GM18520 (cell line): ENCODE results near the gene PADI2.

ENCODE experiments used
- ATAC-seq: cut with Tn5 transposase; IDR thresholded peaks from one replicate; pipeline ENCODE4 v1.9.1; 2021; ENCODE audit not compliant: unreplicated experiment

Gene PADI2

DNA sequence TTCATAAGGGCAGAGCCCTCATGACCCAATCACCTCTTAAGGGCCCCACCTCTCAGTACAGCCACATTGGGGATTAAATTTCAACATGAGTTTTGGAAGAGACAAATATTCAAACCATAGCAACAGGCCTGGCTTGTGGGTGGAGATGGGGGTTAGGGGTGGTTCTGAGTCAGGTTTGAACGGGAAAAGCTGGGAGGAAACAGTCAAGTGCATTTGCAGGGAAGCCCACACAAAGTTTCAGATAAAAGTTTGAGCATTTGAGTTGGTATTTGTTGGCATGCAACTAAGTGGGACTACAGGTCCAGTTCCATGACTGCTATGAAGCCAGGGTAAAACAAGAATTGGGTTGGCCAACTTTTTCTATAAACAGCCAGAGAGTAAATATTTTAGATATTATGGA lies 21.0 kb upstream of the PADI2 start:
- ATAC-seq, result no peak

DNA sequence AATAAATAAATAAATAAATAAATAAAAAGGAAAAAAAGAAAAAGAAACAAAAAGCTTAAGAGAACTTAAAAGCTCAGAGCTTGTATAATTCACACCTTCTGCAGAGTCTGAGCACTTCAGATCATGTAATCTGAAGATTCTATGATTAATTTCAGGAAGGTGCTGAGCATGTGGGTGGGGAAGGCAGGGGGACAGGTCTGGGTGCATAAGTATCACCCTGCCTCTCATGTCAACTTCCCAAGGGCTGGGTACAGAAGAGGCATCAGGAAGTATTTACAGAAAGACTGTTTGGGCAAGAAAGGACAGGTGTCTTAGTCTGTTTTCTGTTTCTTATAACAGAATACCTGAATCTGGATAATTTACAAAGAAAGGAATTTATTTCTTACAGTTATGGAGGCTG lies 20.4 kb upstream of the PADI2 start:
- ATAC-seq, result no peak

DNA sequence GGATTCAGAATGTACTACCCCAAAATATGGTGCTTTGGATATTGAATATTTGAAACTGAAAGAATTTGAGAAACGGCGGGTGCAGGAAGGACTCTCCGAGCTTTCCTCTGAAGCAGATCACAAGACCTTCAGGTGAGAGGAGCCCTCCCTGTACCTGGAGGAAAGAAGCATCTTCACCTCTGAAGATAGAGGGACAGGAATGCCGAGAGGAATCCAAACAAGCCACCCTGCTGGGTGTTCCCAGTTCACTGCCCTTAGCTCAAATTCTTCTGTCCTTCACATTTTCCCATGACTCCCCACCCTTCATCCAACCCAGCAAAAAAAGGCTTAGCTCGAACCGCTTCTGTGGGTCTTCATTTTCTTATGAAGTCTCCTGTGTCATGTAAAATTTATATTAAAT lies 18.2 kb upstream of the PADI2 start:
- no peak for ATAC-seq

DNA sequence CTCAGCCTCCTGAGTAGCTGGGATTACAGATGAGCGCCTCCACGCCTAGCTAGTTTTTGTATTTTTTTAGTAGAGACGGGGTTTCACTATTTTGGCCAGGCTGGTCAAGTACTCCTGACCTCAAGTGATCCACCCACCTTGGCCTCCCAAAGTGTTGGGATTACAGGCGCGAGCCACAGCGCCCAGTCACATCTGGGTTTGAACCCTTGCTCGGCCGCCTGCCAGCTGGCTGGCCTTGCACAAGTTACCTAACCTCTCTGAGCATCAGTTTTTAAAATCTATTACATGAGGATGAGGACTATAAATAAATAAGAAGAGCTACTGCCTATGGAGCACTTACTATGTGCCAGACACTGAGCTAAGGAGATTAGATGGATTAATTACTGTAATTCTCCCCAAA lies 17.7 kb upstream of the PADI2 start:
- ATAC-seq, result no peak

DNA sequence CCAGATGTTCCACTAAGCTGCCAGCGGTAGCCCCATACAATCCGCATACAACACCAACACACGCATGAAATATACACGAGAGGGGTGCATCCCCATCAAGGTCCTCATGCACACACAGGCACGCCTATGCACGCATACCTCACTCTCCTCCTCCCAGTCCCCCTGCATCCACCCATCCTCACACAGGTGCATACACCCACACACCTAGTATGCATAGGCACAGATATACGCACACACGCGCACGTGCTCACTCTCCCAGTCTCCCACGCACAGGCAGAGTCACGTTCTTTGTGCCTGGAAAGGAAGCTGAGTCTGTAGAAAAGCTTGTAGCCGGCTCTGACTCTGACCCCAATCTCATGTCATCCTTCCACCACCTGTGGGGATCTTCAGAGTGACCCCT lies 16.9 kb upstream of the PADI2 start:
- ATAC-seq, result no peak

DNA sequence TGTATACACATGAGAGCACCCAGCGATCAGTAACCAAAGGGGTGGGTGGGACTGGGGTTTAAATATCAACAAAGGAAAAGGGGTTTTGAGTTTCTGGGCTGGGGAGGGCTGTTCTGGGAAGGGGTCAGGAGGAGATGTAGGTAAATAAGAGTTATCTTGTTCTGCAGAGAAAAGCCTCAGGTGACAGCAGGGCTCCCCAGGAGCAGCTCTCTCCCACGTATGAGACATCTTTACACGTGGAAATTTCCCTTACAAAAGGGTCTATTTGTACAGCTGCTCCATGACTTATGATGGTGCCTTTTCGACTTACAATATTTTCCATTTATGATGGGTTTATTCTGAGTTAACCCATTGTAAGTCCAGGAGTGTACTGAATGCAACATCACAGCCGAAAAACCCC lies 16.3 kb upstream of the PADI2 start:
- ATAC-seq, result no peak

DNA sequence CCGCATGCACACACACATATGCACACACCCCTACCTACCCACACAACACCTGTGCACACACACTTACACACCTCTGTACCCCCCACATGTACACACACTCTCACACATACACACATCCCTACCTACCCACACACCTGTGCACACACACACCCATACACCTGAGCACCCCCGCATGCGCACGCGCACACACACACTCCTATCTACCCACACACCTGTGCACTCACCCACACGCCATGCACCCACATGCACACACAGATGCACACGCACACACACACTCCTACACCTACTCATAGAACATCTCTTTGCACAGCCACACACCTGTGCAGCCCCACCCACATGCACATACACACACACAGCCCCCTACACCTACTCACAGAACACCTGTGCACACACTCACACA lies 15.5 kb upstream of the PADI2 start:
- no peak for ATAC-seq

DNA sequence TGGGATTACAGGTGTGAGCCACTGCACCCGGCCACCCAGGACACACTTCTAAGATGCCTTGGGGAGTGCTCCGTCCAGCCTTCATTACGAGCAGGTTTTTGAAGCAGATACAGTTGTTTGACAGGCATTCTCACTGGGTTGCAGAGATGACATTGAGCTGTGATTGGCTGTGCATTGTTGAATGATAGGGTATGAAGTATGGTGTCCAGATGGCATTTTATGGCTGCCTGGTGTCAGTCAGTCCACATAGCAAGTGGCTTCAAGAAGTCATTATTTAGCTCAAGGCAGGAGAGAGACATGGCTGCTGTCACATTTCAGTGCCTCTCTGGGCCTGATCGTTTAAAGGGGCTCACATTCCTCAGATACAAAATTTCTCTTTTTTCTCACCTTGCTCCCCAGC lies 14.8 kb upstream of the PADI2 start:
- ATAC-seq, result no peak

DNA sequence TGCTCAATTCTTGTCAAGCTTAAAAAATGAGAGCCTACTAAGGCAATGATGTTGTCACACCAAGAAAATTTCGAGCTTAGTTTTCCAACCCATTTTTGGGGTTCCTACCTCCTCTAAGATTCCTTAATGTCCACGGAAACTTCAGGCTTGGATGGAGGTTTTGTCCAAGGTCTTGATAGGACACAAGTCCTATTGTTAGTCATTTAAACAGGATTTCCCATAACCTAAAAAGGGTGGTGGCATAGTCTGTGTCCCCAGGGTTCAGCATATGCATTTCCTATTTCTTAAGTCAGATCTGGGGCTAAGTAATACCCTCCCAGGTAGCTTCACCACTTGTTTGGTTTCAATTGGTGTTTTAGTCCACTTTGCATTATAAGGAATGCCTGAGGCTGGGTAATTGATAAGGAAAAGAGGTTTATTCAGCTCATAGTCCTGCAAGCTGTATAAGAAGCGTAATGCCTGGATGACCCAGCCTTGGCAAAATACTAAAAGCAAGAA lies 10.9 kb upstream of the PADI2 start:
- no peak for ATAC-seq

DNA sequence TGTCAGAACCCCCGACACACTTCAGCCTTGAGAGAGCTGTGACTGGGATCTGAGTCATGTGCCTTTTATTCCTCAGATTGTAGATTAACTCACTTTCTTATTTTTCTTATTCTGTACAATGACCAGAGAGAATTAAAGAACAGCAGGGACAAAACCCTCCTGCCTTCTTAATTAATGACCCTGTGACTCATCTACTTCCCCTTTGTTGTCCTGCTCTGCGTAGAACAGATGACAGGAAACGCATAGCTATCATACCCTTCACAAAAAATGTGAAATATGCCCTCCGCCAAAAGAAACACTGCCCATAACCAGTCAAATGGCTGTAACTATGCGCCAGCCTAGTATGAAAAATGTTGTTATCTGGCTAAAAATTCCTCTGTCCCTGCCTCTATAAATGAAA lies 9.1 kb upstream of the PADI2 start:
- ATAC-seq, result no peak

DNA sequence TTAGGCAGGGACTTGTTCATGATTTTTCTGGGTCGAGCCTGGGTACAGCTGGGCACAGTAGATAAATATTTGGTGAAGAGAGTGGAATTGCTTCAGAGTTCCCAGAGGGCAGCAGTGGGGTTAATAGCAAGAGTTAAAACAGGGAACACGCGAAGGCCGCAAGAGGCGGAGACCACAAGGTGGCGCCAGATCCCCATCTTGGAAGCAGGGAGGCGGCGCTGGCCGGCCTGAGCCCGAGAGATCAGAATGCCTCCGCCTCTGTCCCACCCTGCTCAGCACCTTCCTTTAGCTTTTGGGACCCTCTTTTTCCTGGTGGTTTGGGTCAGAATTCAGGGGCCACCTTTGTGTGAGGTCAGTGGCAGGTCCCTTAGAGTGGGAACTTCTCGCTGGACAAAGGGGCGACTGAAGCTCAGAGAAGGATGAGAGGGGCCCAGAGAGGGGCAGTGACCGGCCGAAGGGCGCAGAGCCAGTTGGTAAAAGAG lies 6.5 kb upstream of the PADI2 start:
- no peak for ATAC-seq

DNA sequence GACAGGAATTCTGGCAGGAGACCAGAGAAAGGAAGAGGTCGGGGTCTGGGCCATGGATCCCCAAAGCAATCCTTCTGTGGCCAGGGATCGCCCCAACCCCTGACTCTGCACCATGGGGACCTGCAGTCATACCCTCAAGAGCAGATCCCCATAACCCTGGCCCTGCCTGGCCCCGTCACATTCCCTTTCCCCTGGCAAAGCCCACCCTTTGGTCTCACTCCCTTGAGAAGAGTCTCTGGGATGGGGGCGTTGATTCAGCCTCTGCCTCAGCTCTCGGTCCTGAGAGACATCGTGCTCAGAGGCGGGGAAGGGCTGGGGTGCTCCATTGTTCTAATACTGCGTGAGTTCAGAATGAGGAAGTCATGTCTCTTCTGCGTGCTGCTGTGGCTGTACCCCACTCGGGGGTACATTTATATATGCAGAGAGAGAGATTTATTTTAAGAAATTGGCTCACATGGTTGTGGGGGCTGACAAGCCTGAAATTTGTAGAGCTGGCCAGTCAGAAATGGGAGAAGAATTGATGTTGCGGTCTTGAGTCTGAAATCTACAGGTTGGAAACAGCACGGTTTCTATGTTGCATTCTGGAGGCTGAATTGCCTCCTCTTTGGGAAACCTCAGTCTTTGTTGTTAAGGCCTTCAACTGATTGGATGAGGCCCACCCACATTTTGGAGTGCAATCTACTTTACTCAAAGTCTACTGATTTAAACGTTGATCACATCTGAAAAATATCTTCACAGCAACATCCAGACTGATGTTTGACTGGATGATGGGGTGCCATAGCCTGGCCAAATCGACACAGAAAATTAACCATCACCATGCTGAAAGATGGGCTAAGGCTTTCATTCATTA lies 4.2 kb upstream of the PADI2 start:
- no peak for ATAC-seq

DNA sequence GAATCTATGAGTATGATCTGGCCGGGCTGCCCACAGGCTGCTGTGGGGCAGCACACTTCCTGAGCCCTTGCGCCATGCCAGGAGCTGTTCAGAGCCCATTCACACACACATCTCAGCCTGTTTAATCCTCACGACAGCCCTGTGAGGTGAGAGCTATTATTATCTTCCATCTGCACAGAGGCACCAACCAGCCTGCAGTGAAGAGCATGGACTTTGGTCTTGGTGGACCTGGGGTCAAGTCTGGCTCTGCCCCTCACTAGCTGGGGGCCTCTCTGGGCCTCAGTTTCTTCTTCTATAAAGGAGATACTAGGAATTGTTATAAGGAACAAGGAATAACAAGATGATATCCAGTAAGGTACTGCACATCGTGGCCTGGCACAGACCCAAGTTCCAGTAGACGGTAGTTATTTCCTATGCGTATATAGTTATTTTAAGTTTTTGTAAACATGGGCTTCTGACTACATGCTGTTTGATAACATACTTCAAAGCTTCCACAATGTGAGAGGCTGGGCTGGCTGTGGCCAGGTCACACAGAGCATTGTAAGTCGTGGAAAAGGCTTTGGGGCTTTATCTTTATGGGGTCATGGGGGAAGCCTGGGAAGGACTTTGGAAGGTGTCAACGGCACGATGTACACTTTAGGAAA lies 3.4 kb upstream of the PADI2 start:
- ATAC-seq, result no peak

DNA sequence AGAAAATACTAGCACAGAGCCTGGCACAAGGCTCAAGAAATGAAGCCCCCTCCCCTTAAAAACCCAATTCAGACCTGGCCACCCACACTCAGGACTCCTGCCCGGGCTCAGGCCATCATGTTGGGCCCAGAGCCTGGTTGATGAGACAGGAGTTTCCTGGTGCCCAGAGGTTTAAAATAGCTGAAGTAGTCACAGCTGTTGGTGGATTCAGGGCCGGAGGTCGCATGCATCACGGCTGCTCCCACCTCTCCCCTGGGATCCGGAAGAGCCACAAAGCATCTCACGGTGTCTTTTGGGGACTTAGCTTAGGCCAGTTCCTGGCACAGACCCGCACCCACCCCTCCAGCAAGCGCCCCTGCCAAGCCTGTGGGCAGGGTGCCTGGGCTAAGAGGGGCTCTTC lies 2.6 kb upstream of the PADI2 start:
- ATAC-seq, result no peak

DNA sequence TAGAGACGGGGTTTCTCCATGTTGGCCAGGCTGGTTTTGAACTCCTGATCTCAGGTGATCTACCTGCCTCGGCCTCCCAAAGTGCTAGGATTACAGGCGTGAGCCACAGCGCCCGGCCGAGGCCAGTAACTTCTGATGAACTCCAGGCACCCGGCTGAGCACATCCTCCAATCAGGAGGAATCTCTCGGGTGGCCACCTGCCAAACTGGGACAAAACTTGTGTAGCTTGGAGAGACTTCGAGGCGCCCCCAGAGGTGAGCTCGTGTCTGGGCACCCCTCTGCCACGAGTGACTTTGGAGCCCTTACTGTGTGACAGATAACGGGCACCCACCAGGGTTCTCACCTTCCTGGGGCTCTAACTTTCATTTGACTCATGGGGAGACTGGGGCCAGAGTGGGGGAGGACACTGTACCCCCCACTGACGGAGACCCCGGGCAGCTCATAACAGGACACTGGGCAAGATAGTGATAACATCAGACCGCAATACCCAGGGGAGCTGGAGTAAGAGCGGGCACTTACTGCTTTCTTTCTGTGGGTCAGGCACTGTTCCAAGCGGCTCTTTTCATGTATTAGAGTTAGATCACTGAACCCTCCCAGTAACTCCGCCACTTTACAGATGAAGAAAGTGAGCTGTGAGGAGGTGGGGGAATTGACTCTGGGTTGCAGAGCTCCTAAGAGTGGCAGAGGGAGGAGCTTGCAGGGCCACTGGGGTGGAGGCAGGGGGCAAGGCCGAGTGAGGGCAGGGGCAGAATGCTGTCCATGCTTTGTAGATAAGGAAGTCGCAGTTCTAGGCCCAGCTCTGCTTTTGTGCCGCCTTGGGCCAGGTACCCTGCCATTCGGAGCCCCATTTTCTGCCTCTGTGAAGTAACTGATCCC lies 1.9 kb upstream of the PADI2 start:
- ATAC-seq, result no peak

DNA sequence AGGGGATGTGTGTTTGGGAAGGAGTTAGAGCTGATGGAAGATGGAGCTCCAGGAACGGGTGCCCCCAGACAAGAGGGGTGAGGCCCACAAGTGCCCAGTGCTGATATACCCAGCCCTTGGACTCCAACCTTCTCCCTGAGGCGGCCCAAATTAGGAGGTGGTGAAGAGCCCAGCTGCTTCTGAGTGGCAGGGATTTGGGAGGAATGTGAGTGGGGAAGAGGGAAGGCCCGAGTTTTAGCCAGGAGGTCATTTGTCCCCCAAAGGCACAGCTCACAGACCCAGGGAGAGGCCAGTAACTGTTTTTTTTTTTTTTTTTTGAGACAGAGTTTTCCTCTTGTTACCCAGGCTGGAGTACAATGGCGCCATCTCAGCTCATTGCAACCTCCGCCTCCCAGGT lies 1.2 kb upstream of the PADI2 start:
- ATAC-seq, result no peak

DNA sequence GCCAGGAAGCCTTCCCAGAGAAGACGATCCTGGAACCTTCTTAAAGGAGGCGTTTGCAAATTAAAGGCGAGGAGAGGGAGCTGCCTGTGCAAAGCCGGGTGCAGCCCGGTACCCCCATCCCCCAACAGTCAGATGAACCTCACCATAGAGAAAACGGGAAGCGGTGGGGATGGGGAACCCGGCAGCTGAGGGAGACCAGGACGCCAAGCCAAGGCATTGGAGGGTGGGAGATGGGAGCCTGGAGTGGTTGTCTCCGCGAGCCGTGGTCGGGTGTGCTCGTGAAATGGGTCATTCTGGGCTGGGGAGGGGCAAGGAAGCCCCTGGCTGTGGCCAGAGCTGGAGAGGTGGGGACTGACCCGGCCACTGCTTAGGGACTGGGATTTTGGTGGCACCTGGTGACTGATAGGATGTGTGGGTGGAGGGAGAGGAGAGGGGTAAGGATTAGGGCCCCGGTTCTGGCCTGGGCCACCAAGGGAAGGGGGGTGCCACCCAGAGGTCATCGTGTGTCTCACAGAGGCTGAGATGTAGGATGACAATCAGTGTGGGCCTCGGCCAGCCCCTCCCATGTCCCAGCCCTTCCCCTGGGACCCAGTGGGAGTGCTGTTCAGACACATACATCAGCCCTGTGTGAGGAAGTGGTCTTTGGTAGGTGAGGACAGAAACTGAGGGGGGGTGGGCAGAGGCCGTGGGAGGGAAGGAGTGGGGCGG lies 676 bp upstream of the PADI2 start:
- ATAC-seq, result no peak

DNA sequence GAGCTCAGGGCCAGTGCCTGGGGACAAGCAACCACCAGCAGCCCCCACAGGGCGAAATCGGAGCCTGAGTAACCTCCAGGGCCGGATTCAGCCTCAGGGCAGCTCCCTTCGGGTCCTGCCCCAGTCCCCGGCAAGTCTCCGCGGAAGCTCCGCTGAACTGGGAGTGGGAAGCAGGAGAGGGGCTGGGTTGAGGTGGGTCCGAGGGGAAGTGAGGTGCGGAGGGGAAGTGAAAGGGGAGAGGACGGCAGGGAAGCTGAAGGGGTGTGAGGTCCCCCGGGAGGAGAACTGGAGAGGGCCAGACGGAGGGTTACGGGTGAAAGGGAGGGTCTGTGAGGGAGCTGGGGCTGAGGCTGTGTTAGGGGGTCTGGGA lies 560 bp downstream of the PADI2 start:
- ATAC-seq, result no peak

DNA sequence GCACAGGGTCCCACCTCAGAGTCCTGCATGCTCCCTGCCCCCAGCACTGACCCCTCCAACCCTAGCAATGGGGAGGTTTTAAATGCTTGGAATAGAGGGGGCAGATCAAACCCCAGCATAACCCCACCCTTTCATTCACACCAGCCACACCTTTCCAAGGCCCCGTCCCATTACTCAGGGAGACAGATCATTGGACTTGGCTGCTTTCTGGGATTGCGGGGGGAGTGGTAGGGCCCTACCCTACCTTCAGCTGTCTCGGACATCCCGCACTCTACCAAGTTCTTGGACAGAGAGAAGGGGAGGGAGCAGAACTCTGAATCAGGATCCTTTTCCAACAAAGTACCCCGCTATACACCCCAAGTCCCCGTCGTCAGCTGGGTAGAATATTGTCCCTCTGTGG lies 983 bp downstream of the PADI2 start:
- ATAC-seq, result no peak

DNA sequence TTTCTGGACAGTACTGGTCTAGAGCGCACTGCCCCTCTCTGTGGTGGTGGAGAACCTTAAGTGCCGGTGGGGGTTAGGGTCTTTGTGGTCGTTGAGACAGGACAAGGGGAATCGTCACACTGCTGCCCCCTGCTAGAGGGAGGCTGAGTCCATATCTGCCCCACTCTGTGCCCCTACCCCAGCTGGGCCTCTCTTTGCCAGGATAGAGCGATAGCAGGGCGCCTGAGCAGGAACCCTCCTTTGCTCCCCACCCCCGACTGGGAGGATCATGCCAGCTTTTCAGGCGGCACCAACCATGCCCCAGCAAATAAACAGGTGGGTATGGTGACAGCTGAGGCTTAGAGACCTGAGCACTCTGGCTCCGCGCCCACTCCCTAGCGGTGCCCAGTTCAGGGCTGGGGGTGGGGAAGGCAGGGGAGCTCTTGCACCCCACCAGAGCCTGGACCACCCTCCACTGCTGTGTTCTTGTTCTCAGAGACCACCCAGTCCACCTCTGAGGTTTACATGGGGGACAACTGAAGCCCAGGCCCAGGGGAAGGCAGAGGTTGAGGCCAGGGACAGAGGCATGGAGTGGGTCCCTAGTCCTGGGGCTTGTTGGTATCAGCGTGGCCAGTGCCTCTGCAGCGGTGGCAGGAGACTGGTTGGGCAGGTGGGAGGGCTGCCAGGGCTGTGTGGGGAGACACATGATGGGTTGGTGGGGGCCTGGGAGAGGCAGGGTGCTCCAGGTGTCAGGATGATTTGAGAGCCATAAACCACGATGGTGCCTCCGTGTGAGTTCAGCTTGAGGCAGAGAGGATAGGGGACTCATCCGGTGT lies 1.6 kb downstream of the PADI2 start:
- no peak for ATAC-seq
